NCI-H2029 treated with DMSO at 0.1 percent for 48 hours (cell line): ENCODE results near the gene OR9Q1.

ENCODE experiments used
- DNase-seq: peaks from one replicate; lab custom pipeline; 2025; lab: John Stamatoyannopoulos, UW

Gene OR9Q1

GRCh38 chr11:58034471-58034870 lies 10.8 kb downstream of the OR9Q1 start:
- DNase-seq = no peak

- no peak for DNase-seq
Measured at GRCh38 chr11:58039589-58039988, 15.9 kb downstream of the OR9Q1 start.

GRCh38 chr11:58043379-58043778 lies 19.7 kb downstream of the OR9Q1 start:
- no peak for DNase-seq

GRCh38 chr11:58046231-58046630 lies 22.6 kb downstream of the OR9Q1 start:
- DNase-seq = no peak

- no peak for DNase-seq
Measured at GRCh38 chr11:58047818-58048217, 24.1 kb downstream of the OR9Q1 start.

- DNase-seq = no peak
Measured at GRCh38 chr11:58055806-58056401, 32.2 kb downstream of the OR9Q1 start.

- no peak for DNase-seq
Measured at GRCh38 chr11:58057481-58057880, 33.8 kb downstream of the OR9Q1 start.

- peak; percentile 78 for DNase-seq
Measured at GRCh38 chr11:58058276-58059006, 34.8 kb downstream of the OR9Q1 start.

- DNase-seq = no peak
Measured at GRCh38 chr11:58059007-58059350, 35.3 kb downstream of the OR9Q1 start.

GRCh38 chr11:58060535-58060934 lies 36.9 kb downstream of the OR9Q1 start:
- DNase-seq = no peak

GRCh38 chr11:58060939-58061672 lies 37.4 kb downstream of the OR9Q1 start:
- no peak for DNase-seq

GRCh38 chr11:58061813-58062212 lies 38.1 kb downstream of the OR9Q1 start:
- DNase-seq = no peak

- peak; percentile 73 for DNase-seq
Measured at GRCh38 chr11:58067685-58068084, 44.0 kb downstream of the OR9Q1 start.

- no peak for DNase-seq
Measured at GRCh38 chr11:58068655-58069054, 45.0 kb downstream of the OR9Q1 start.

GRCh38 chr11:58070585-58070984 lies 46.9 kb downstream of the OR9Q1 start:
- DNase-seq = no peak

GRCh38 chr11:58075781-58076180 lies 52.1 kb downstream of the OR9Q1 start:
- no peak for DNase-seq

GRCh38 chr11:58086528-58086927 lies 62.8 kb downstream of the OR9Q1 start:
- no peak for DNase-seq

- no peak for DNase-seq
Measured at GRCh38 chr11:58097437-58097836, 73.8 kb downstream of the OR9Q1 start.

- DNase-seq = no peak
Measured at GRCh38 chr11:58121096-58121495, 97.4 kb downstream of the OR9Q1 start.

GRCh38 chr11:58125469-58125868 lies 101.8 kb downstream of the OR9Q1 start, which contains the start of gene OR9I1:
Gene OR9I1 (minus strand): TSS chr11:58125530. CDS start chr11:58119444, 6,086 bp downstream.
- DNase-seq = no peak

GRCh38 chr11:58127350-58127749 lies 103.7 kb downstream of the OR9Q1 start:
- DNase-seq = no peak

- no peak for DNase-seq
Measured at GRCh38 chr11:58133309-58134076, 109.8 kb downstream of the OR9Q1 start.
